K562 (cell line): Measurements from ENCODE around the gene FAAP100.

Experiments used
- BRCA1 ChIP-seq, 2 experiments: fragments of 450-650 bp in 1 of 2; sonication (generic) in 1 of 2; formaldehyde crosslinking in 1 of 2; IDR thresholded peaks; 2 replicates each; pipeline versions ENCODE4 v1.5.0 to v1.6.1; 2017 to 2020; ENCODE audit warnings: mild to moderate bottlenecking in 1 of 2, missing genetic modification reagents in 1 of 2
- CTBP1 ChIP-seq: fragments of 450-650 bp; IDR thresholded peaks from 2 replicates; pipeline ENCODE4 v1.6.1; 2016; ENCODE audit warnings: borderline replicate concordance
- CTCF ChIP-seq, 3 experiments: IDR thresholded peaks in 2 of 3; conservative IDR thresholded peaks in 1 of 3; 2 replicates each; pipeline ENCODE4 v1.5.1; 2011 to 2012; ENCODE audit warnings: low read length in 3 of 3, mild to moderate bottlenecking in 3 of 3, control low read depth in 2 of 3, improper control_type of control experiment in 1 of 3, inconsistent platforms in 1 of 3, low read depth in 1 of 3, mixed read lengths in 1 of 3, moderate library complexity in 1 of 3; ENCODE audit not compliant: insufficient read depth in 2 of 3
- HOMEZ ChIP-seq: fragments of 250-450 bp; sonication (Bioruptor Pico); IDR thresholded peaks from 2 replicates; pipeline ENCODE4 v1.4.0; 2020; ENCODE audit warnings: mild to moderate bottlenecking, moderate library complexity
- IRF1 ChIP-seq: sonication (generic); formaldehyde crosslinking; IDR thresholded peaks from 2 replicates; pipeline ENCODE4 v1.8.0; 2022; ENCODE audit warnings: missing genetic modification reagents, mild to moderate bottlenecking, borderline replicate concordance
- MAZ ChIP-seq, 2 experiments: fragments of 450-650 bp in 1 of 2; sonication (generic) in 1 of 2; formaldehyde crosslinking; IDR thresholded peaks in 1 of 2; conservative IDR thresholded peaks in 1 of 2; 2 replicates each; pipeline versions ENCODE4 v1.4.0 to v1.5.0; 2020; ENCODE audit warnings: mild to moderate bottlenecking in 1 of 2, missing genetic modification reagents in 1 of 2
- PKNOX1 ChIP-seq: fragments of 450-650 bp; IDR thresholded peaks from 2 replicates; pipeline ENCODE4 v1.6.1; 2016
- USF2 ChIP-seq: sonication (generic); formaldehyde crosslinking; IDR thresholded peaks from 2 replicates; pipeline ENCODE4 v1.5.0; 2020; ENCODE audit warnings: missing genetic modification reagents
- ZNF707 ChIP-seq: fragments of 250-450 bp; sonication (Bioruptor Pico); conservative IDR thresholded peaks from 2 replicates; pipeline ENCODE4 v1.8.0; 2022; ENCODE audit warnings: inconsistent platforms, mild to moderate bottlenecking, moderate library complexity
- ZNF76 ChIP-seq: fragments of 250-450 bp; sonication (Bioruptor Pico); IDR thresholded peaks from 2 replicates; pipeline ENCODE4 v1.4.0; 2020; ENCODE audit warnings: mild to moderate bottlenecking, moderate library complexity, borderline replicate concordance

GRCh38 chr17:81578561-81579225 is 26.5 kb upstream of the FAAP100 start:
- no peak for TF ChIP-seq HOMEZ (CRISPR knock-in tag)
- TF ChIP-seq USF2: no peak
- TF ChIP-seq MAZ (CRISPR knock-in tag; conservative IDR thresholded peaks at IDR 0.05 in 1 of 2, IDR thresholded peaks at IDR 0.05 in 1 of 2): no peak
- TF ChIP-seq BRCA1 (IDR thresholded peaks at IDR 0.05): no peak
- no peak for TF ChIP-seq BRCA1 (CRISPR knock-in tag; IDR thresholded peaks at IDR 0.05)
- no peak for TF ChIP-seq CTCF (IDR thresholded peaks at IDR 0.05 in 2 of 3, conservative IDR thresholded peaks at IDR 0.05 in 1 of 3; ENCODE audit: insufficient read depth in 2 of 3, low read depth in 1 of 3, low read length in 3 of 3)
- no peak for TF ChIP-seq PKNOX1
- TF ChIP-seq IRF1 (CRISPR knock-in tag): no peak
- TF ChIP-seq ZNF707 (CRISPR knock-in tag): no peak
- TF ChIP-seq ZNF76: no peak
- no peak for TF ChIP-seq CTBP1
